Naive thymus-derived CD4-positive, alpha-beta T cell (primary cell): ENCODE results near the gene CD6. TPM values are rescaled to one million over a fixed set of nuclear protein-coding genes. Genes with fewer than 3 reads are reported as not detected.

ENCODE experiments used
- ATAC-seq: fragments of 150-1000 bp; cut with Tn5 transposase; 2 replicates; pipeline ENCODE4 v1.10.0; 2021; ENCODE audit warnings: mild to moderate bottlenecking, moderate library complexity
- CTCF ChIA-PET: fragments of 350-600 bp; sonication (Branson Sonifier 250); formaldehyde crosslinking; loops from one replicate; lab custom pipeline; 2021; ENCODE audit warnings: antibody characterized with exemption; lab: Charles Lee
- POLR2A ChIA-PET: fragments of 350-600 bp; sonication (Branson Sonifier 250); formaldehyde crosslinking; loops from one replicate; lab custom pipeline; 2021; ENCODE audit warnings: antibody characterized with exemption, inconsistent platforms; lab: Charles Lee
- DNase-seq, 9 donors: peaks; one replicate each; pipeline versions ENCODE4 v3.0.0 to v3.0.0-alpha.2; 2020 to 2022; ENCODE audit warnings: mixed read lengths in 1 of 9
- H3K27ac ChIP-seq: one replicate; pipeline ENCODE4 v1.7.0; 2013; ENCODE audit warnings: mild to moderate bottlenecking, low read depth, low read length, moderate library complexity
- H3K27me3 ChIP-seq, 2 donors: one replicate each; pipeline ENCODE4 v1.7.0; 2013; ENCODE audit warnings: low read length in 2 of 2, mild to moderate bottlenecking in 2 of 2, moderate library complexity in 2 of 2; ENCODE audit not compliant: control insufficient read depth in 2 of 2, insufficient read depth in 2 of 2
- H3K36me3 ChIP-seq, 3 experiments: 1 replicate in 2 of 3; 2 replicates in 1 of 3; pipeline ENCODE4 v1.7.0; 2013; ENCODE audit warnings: low read length in 3 of 3, mild to moderate bottlenecking in 3 of 3, moderate library complexity in 1 of 3; ENCODE audit not compliant: insufficient read depth in 3 of 3, control insufficient read depth in 2 of 3
- H3K4me1 ChIP-seq, 2 donors: one replicate each; pipeline ENCODE4 v1.7.0; 2013; ENCODE audit warnings: low read length in 2 of 2, mild to moderate bottlenecking in 2 of 2, moderate library complexity in 1 of 2; ENCODE audit not compliant: control insufficient read depth in 2 of 2, insufficient read depth in 2 of 2
- H3K4me3 ChIP-seq: 2 replicates; pipeline ENCODE4 v1.7.0; 2013; ENCODE audit warnings: mild to moderate bottlenecking, low read length
- H3K9me3 ChIP-seq, 3 experiments: 1 replicate in 2 of 3; 2 replicates in 1 of 3; pipeline ENCODE4 v1.7.0; 2013; ENCODE audit warnings: low read length in 3 of 3; ENCODE audit not compliant: control insufficient read depth in 2 of 3
- H3K27ac Mint-ChIP-seq, 9 donors: one replicate each; pipeline ENCODE4 v1.8.0; 2020 to 2022; ENCODE audit warnings: mixed read lengths in 9 of 9, mild to moderate bottlenecking in 8 of 9, moderate library complexity in 5 of 9, inconsistent platforms in 2 of 9
- H3K27me3 Mint-ChIP-seq, 5 donors: one replicate each; pipeline ENCODE4 v1.8.0; 2021 to 2022; ENCODE audit warnings: mixed read lengths in 5 of 5, mild to moderate bottlenecking in 1 of 5
- H3K36me3 Mint-ChIP-seq, 5 donors: one replicate each; pipeline ENCODE4 v1.8.0; 2020 to 2022; ENCODE audit warnings: mixed read lengths in 5 of 5, mild to moderate bottlenecking in 3 of 5, inconsistent platforms in 1 of 5
- H3K4me1 Mint-ChIP-seq, 7 donors: one replicate each; pipeline ENCODE4 v1.8.0; 2020 to 2022; ENCODE audit warnings: mixed read lengths in 7 of 7, mild to moderate bottlenecking in 3 of 7, inconsistent platforms in 1 of 7
- H3K4me3 Mint-ChIP-seq, 10 donors: one replicate each; pipeline ENCODE4 v1.8.0; 2020 to 2022; ENCODE audit warnings: mild to moderate bottlenecking in 10 of 10, mixed read lengths in 10 of 10, moderate library complexity in 6 of 10, inconsistent platforms in 2 of 10
- H3K9me3 Mint-ChIP-seq, 11 donors: one replicate each; pipeline ENCODE4 v1.8.0; 2020 to 2022; ENCODE audit warnings: mixed read lengths in 11 of 11, mild to moderate bottlenecking in 4 of 11, inconsistent platforms in 1 of 11, moderate library complexity in 1 of 11
- intact Hi-C, 2 donors: fragments of 100-400 bp; cut with micrococcal nuclease; formaldehyde crosslinking; loops; one replicate each; pipeline ENCODE4 v1.15.1; 2023
- polyA plus RNA-seq, 2 donors: library from polyadenylated mRNA; unstranded; fragments of 300-500 nt; fragmentation: Illumina TruSeq; gene quantifications; one replicate each; pipeline ENCODE4 v1.2.3, GENCODE V29; 2021
- total RNA-seq, 6 experiments: library from RNA in 5 of 6; stranded (reverse) in 5 of 6; gene quantifications; 1 replicate in 5 of 6; 2 replicates in 1 of 6; pipeline ENCODE4 v1.2.3 and lab custom pipeline; 2021 to 2026

Gene CD6
- total and polyA plus RNA-seq, 7 experiments from 2014 or later = 195 to 653 (median 416) TPM

GRCh38 chr11:61023086-61023965 lies 51.8 kb downstream of the CD6 start:
- ATAC-seq (peak; percentile 19), DNase-seq (peak in 7 of 9 donors; percentile 58 to 81 (median 65))
- H3K27me3 Mint-ChIP-seq = no peaks in the 10 kb centered on the region
- peaks cover 0 to 6% (median 0%) of the 10 kb centered on the region in 11 donors for H3K9me3 Mint-ChIP-seq
- intact Hi-C loops = loop anchor here in 1 of 2 donors (1.0 to 10.0 kb wide), 3 partner anchors 106 to 1531 kb away; no protein-coding TSS in a partner anchor
- H3K27ac Mint-ChIP-seq = peak overlapping the region; percentile 88 to 100 (median 98)
- peaks cover 53 to 94% (median 85%) of the 10 kb centered on the region in 7 donors for H3K4me1 Mint-ChIP-seq
- H3K4me3 Mint-ChIP-seq = peak overlapping the region; percentile 52 to 90 (median 81)
- no peaks in the 10 kb centered on the region for H3K9me3 ChIP-seq
- H3K4me3 ChIP-seq = no peak overlapping the region
- peaks cover 65 to 72% of the 10 kb centered on the region in 2 donors for H3K4me1 ChIP-seq
- POLR2A ChIA-PET = interaction anchor here (0.6 to 11.1 kb wide), 21 partner anchors 12 to 90 kb away, joined by 3 to 210 read pairs (median 6); partner anchors contain the start of gene CD5
- peak overlapping the region; percentile 82 for H3K27ac ChIP-seq
- CTCF ChIA-PET = interaction anchor here (0.6 to 2.5 kb wide), 11 partner anchors 10 to 164 kb away, joined by 3 to 20 read pairs (median 5); no protein-coding TSS in a partner anchor
- peaks cover 0 to 20% (median 0%) of the 10 kb centered on the region in 3 experiments for H3K36me3 ChIP-seq
- H3K27me3 ChIP-seq = no peaks in the 10 kb centered on the region
- peaks cover 5 to 42% (median 15%) of the 10 kb centered on the region in 5 donors for H3K36me3 Mint-ChIP-seq

GRCh38 chr11:61023966-61024295 lies 52.5 kb downstream of the CD6 start:
- H3K27ac Mint-ChIP-seq = peak overlapping the region; percentile 88 to 100 (median 98)
- peaks cover 59 to 95% (median 85%) of the 10 kb centered on the region in 7 donors for H3K4me1 Mint-ChIP-seq
- H3K4me3 Mint-ChIP-seq = peak overlapping the region in 9 of 10 donors; percentile 39 to 90 (median 70)
- Histone ChIP-seq H3K27ac (peak overlapping the region; percentile 82), H3K27me3 (no peaks in the 10 kb centered on the region), H3K4me1 (peaks cover 71 to 78% of the 10 kb centered on the region in 2 donors), H3K9me3 (no peaks in the 10 kb centered on the region), H3K36me3 (peaks cover 0 to 14% (median 0%) of the 10 kb centered on the region in 3 experiments), H3K4me3 (no peak overlapping the region)
- ChIA-PET CTCF (interaction anchor here (0.7 to 2.5 kb wide), 7 partner anchors 12 to 89 kb away, joined by 3 to 20 read pairs (median 7); no protein-coding TSS in a partner anchor), POLR2A (interaction anchor here (0.6 to 11.1 kb wide), 15 partner anchors 11 to 79 kb away, joined by 3 to 210 read pairs (median 6); partner anchors contain the start of gene CD5)
- DNase-seq = no peak
- intact Hi-C loops = loop anchor here in 1 of 2 donors (1.0 to 10.0 kb wide), 3 partner anchors 105 to 1531 kb away; no protein-coding TSS in a partner anchor
- no peak for ATAC-seq
- peaks cover 0 to 6% (median 0%) of the 10 kb centered on the region in 11 donors for H3K9me3 Mint-ChIP-seq
- no peaks in the 10 kb centered on the region for H3K27me3 Mint-ChIP-seq
- H3K36me3 Mint-ChIP-seq = peaks cover 5 to 39% (median 10%) of the 10 kb centered on the region in 5 donors

- Mint-ChIP-seq H3K4me3 (peak overlapping the region; percentile 56 to 88 (median 83)), H3K27ac (peak overlapping the region; percentile 91 to 99 (median 97)), H3K36me3 (peaks cover 4 to 42% (median 8%) of the 10 kb centered on the region in 5 donors), H3K9me3 (peaks cover 0 to 6% (median 0%) of the 10 kb centered on the region in 11 donors), H3K27me3 (no peaks in the 10 kb centered on the region), H3K4me1 (peaks cover 69 to 100% (median 92%) of the 10 kb centered on the region in 7 donors)
- no peaks in the 10 kb centered on the region for H3K27me3 ChIP-seq
- peak overlapping the region; percentile 76 for H3K27ac ChIP-seq
- ATAC-seq = no peak
- ChIA-PET POLR2A (interaction anchor here (0.6 to 11.1 kb wide), 25 partner anchors 9 to 120 kb away, joined by 3 to 210 read pairs (median 8); partner anchors contain the start of genes CD5 and PRPF19), CTCF (interaction anchor here (0.9 to 2.1 kb wide), 4 partner anchors 17 to 55 kb away, joined by 4 to 10 read pairs (median 7); no protein-coding TSS in a partner anchor)
- H3K4me1 ChIP-seq = peaks cover 72 to 81% of the 10 kb centered on the region in 2 donors
- H3K9me3 ChIP-seq = no peaks in the 10 kb centered on the region
- H3K4me3 ChIP-seq = peak overlapping the region; percentile 38
- H3K36me3 ChIP-seq = peaks cover 0 to 2% (median 0%) of the 10 kb centered on the region in 3 experiments
- intact Hi-C loops = loop anchor here (1.0 to 10.0 kb wide), 4 partner anchors 86 to 1530 kb away; partner anchors contain the start of gene TMEM109 (in 1 of the 2)
- DNase-seq = peak in 1 of 9 donors; percentile 38
Measured at GRCh38 chr11:61024938-61025820, 53.7 kb downstream of the CD6 start.

GRCh38 chr11:61025821-61026120 lies 54.3 kb downstream of the CD6 start:
- DNase-seq (peak in 1 of 9 donors; percentile 36), ATAC-seq (no peak)
- Mint-ChIP-seq H3K27me3 (no peaks in the 10 kb centered on the region), H3K27ac (peak overlapping the region; percentile 91 to 99 (median 97)), H3K4me1 (peaks cover 64 to 100% (median 92%) of the 10 kb centered on the region in 7 donors), H3K36me3 (peaks cover 0 to 36% (median 2%) of the 10 kb centered on the region in 5 donors), H3K4me3 (peak overlapping the region; percentile 71 to 88 (median 83)), H3K9me3 (peaks cover 0 to 4% (median 0%) of the 10 kb centered on the region in 11 donors)
- Histone ChIP-seq H3K9me3 (no peaks in the 10 kb centered on the region), H3K36me3 (no peaks in the 10 kb centered on the region), H3K27ac (peak overlapping the region; percentile 76), H3K4me1 (peaks cover 68 to 75% of the 10 kb centered on the region in 2 donors), H3K27me3 (no peaks in the 10 kb centered on the region), H3K4me3 (peak overlapping the region; percentile 38)
- ChIA-PET CTCF (interaction anchor here (0.6 to 2.1 kb wide), 6 partner anchors 16 to 58 kb away, joined by 3 to 10 read pairs (median 4); no protein-coding TSS in a partner anchor), POLR2A (interaction anchor here (0.7 to 11.1 kb wide), 26 partner anchors 9 to 120 kb away, joined by 3 to 210 read pairs (median 8); partner anchors contain the start of genes CD5 and PRPF19)
- intact Hi-C loops = loop anchor here (1.0 to 10.0 kb wide), 14 partner anchors 17 to 1529 kb away; partner anchors contain the start of genes CD5 (in 1 of the 2), CD6 (in 1 of the 2), TMEM109 (in 1 of the 2) and VPS37C (in 1 of the 2)

GRCh38 chr11:61026121-61027031 lies 54.9 kb downstream of the CD6 start:
- H3K4me1 Mint-ChIP-seq = peaks cover 60 to 97% (median 90%) of the 10 kb centered on the region in 7 donors
- ChIA-PET POLR2A (interaction anchor here (0.7 to 11.1 kb wide), 24 partner anchors 10 to 121 kb away, joined by 3 to 210 read pairs (median 8); partner anchors contain the start of gene PRPF19), CTCF (interaction anchor here (0.6 to 2.1 kb wide), 6 partner anchors 16 to 58 kb away, joined by 3 to 10 read pairs (median 4); no protein-coding TSS in a partner anchor)
- peaks cover 0 to 34% (median 0%) of the 10 kb centered on the region in 5 donors for H3K36me3 Mint-ChIP-seq
- peak overlapping the region; percentile 91 to 99 (median 97) for H3K27ac Mint-ChIP-seq
- H3K36me3 ChIP-seq = no peaks in the 10 kb centered on the region
- H3K4me1 ChIP-seq = peaks cover 63 to 69% of the 10 kb centered on the region in 2 donors
- peak overlapping the region; percentile 51 for H3K4me3 ChIP-seq
- ATAC-seq (peak; percentile 37), DNase-seq (peak in 7 of 9 donors; percentile 86 to 90 (median 88))
- peaks cover 0 to 3% (median 0%) of the 10 kb centered on the region in 11 donors for H3K9me3 Mint-ChIP-seq
- H3K27me3 ChIP-seq = no peaks in the 10 kb centered on the region
- peak overlapping the region; percentile 76 for H3K27ac ChIP-seq
- H3K9me3 ChIP-seq = no peaks in the 10 kb centered on the region
- H3K4me3 Mint-ChIP-seq = peak overlapping the region; percentile 71 to 89 (median 85)
- intact Hi-C loops = loop anchor here (1.0 to 10.0 kb wide), 14 partner anchors 16 to 1528 kb away; partner anchors contain the start of genes CD5 (in 1 of the 2), CD6 (in 1 of the 2), TMEM109 (in 1 of the 2) and VPS37C (in 1 of the 2)
- no peaks in the 10 kb centered on the region for H3K27me3 Mint-ChIP-seq
